NCI-H774 (cell line): ENCODE measurements around the gene NCF2.

Experiments
- DNase-seq: peaks from one replicate; lab custom pipeline; 2025; lab: John Stamatoyannopoulos, UW

Gene NCF2

GRCh38 chr1:183612407-183612806 is 22.1 kb upstream of the NCF2 start:
- DNase-seq: no peak

GRCh38 chr1:183611021-183611420 is 20.8 kb upstream of the NCF2 start:
- DNase-seq: no peak

GRCh38 chr1:183609759-183610452 is 19.6 kb upstream of the NCF2 start:
- no peak for DNase-seq

GRCh38 chr1:183609313-183609712 is 19.1 kb upstream of the NCF2 start:
- no peak for DNase-seq

GRCh38 chr1:183607322-183607980 is 17.2 kb upstream of the NCF2 start:
- DNase-seq: no peak

- no peak for DNase-seq
Measured at GRCh38 chr1:183605904-183606303, 15.6 kb upstream of the NCF2 start.

GRCh38 chr1:183604815-183605214 is 14.6 kb upstream of the NCF2 start:
- no peak for DNase-seq

GRCh38 chr1:183604038-183604808 is 14.0 kb upstream of the NCF2 start:
- no peak for DNase-seq

- no peak for DNase-seq
Measured at GRCh38 chr1:183602510-183602909, 12.3 kb upstream of the NCF2 start.

- DNase-seq: no peak
Measured at GRCh38 chr1:183600634-183601033, 10.4 kb upstream of the NCF2 start.

- no peak for DNase-seq
Measured at GRCh38 chr1:183600136-183600535, 9.9 kb upstream of the NCF2 start.

- no peak for DNase-seq
Measured at GRCh38 chr1:183598386-183598785, 8.1 kb upstream of the NCF2 start.

GRCh38 chr1:183597656-183598347 is 7.5 kb upstream of the NCF2 start:
- DNase-seq: no peak

GRCh38 chr1:183596500-183596899 is 6.2 kb upstream of the NCF2 start:
- no peak for DNase-seq

GRCh38 chr1:183595537-183595936 is 5.3 kb upstream of the NCF2 start:
- DNase-seq: no peak

GRCh38 chr1:183593356-183593755 is 3.1 kb upstream of the NCF2 start:
- DNase-seq: no peak

GRCh38 chr1:183592733-183593132 is 2.5 kb upstream of the NCF2 start:
- DNase-seq: no peak

- DNase-seq: no peak
Measured at GRCh38 chr1:183589874-183590243, 400 bp downstream of the NCF2 start.

- no peak for DNase-seq
Measured at GRCh38 chr1:183589384-183589783, 875 bp downstream of the NCF2 start.

- DNase-seq: no peak
Measured at GRCh38 chr1:183588827-183589226, 1.4 kb downstream of the NCF2 start.

GRCh38 chr1:183586926-183587325 is 3.3 kb downstream of the NCF2 start:
- DNase-seq: no peak

GRCh38 chr1:183586455-183586854 is 3.8 kb downstream of the NCF2 start:
- no peak for DNase-seq

GRCh38 chr1:183585038-183585437 is 5.2 kb downstream of the NCF2 start:
- no peak for DNase-seq
